Measurements from ENCODE around the gene PODXL2. TPM values are rescaled to one million over a fixed set of nuclear protein-coding genes. Genes with fewer than 3 reads are reported as not detected.

Gene PODXL2
- total and polyA plus RNA-seq, 8 donors: 2.9 to 18.0 (median 14.5) TPM

- Histone ChIP-seq H3K4me3 (no peak overlapping the region), H3K27ac (no peak overlapping the region), H3K9me3 (no peaks in the 10 kb centered on the region), H3K27me3 (no peaks in the 10 kb centered on the region), H3K36me3 (no peaks in the 10 kb centered on the region), H3K4me1 (no peaks in the 10 kb centered on the region)
- intact Hi-C loops (cut with DNase I): no loop called here
- DNase-seq (no peak), ATAC-seq (no peak)
- no peak for TF ChIP-seq CTCF (IDR thresholded peaks at IDR 0.05)
Observed at GRCh38 chr3:127662001-127662469, 33.0 kb downstream of the PODXL2 start.

- intact Hi-C loops (cut with DNase I): no loop called here
- DNase-seq: no peak
- no peak overlapping the region for H3K27ac ChIP-seq
- no peaks in the 10 kb centered on the region for H3K4me1 ChIP-seq
- H3K27me3 ChIP-seq: no peaks in the 10 kb centered on the region
- no peak for ATAC-seq
- H3K9me3 ChIP-seq: no peaks in the 10 kb centered on the region
- TF ChIP-seq CTCF (IDR thresholded peaks at IDR 0.05): no peak
- no peaks in the 10 kb centered on the region for H3K36me3 ChIP-seq
- H3K4me3 ChIP-seq: no peak overlapping the region
Observed at GRCh38 chr3:127663151-127663550, 34.2 kb downstream of the PODXL2 start.

DNA sequence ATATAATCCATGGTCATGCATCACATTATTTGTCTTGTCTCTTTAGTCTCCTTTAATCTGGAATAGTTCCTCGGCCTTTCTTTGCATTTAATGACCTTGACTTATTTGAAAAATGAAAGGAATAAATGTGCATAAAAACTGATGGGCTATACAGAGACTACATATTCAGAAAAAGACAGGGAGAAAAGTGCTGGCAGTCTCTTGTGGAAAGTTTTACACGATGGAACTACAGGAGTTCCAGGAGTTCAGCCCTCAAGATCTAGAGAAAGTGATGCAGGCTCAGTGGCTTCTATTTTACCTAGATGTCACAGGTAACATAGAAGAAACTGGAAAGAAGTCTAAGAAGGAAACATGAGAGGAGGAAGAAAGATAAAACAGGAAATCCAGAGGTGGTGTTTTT, 36.2 kb downstream of the PODXL2 start:
- H3K27ac ChIP-seq: no peak overlapping the region
- H3K4me1 ChIP-seq: no peaks in the 10 kb centered on the region
- TF ChIP-seq CTCF (IDR thresholded peaks at IDR 0.05): no peak
- H3K27me3 ChIP-seq: no peaks in the 10 kb centered on the region
- DNase-seq (no peak), ATAC-seq (no peak)
- no peaks in the 10 kb centered on the region for H3K9me3 ChIP-seq
- intact Hi-C loops (cut with DNase I): no loop called here
- H3K4me3 ChIP-seq: no peak overlapping the region
- H3K36me3 ChIP-seq: no peaks in the 10 kb centered on the region

DNA sequence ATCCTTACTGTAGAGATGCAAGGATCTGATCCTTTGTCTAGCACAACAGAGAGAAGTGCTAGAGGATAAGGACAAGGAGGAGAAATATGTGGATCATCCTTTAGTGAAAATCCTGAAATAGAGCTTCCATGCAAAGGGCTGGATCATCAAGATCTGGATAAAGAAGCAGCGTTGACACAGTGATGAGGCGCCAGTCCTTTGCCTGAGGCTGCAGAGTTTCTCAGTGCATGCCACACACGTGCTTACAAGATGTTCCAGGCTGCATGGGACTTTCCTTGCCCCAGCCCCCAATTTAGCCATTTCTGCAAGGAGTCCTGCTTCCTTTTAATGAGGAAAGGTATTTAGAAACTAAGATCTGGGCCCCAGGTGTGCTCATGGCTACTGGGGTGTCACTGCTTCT, 36.6 kb downstream of the PODXL2 start:
- no peaks in the 10 kb centered on the region for H3K9me3 ChIP-seq
- DNase-seq (no peak), ATAC-seq (no peak)
- intact Hi-C loops (cut with DNase I): no loop called here
- H3K4me1 ChIP-seq: no peaks in the 10 kb centered on the region
- H3K27ac ChIP-seq: no peak overlapping the region
- H3K4me3 ChIP-seq: no peak overlapping the region
- H3K27me3 ChIP-seq: no peaks in the 10 kb centered on the region
- no peaks in the 10 kb centered on the region for H3K36me3 ChIP-seq
- TF ChIP-seq CTCF (IDR thresholded peaks at IDR 0.05): no peak

GRCh38 chr3:127666676-127667075, 37.7 kb downstream of the PODXL2 start:
- no peak for TF ChIP-seq CTCF (IDR thresholded peaks at IDR 0.05)
- Histone ChIP-seq H3K27ac (no peak overlapping the region), H3K4me3 (no peak overlapping the region), H3K36me3 (no peaks in the 10 kb centered on the region), H3K9me3 (no peaks in the 10 kb centered on the region), H3K27me3 (no peaks in the 10 kb centered on the region), H3K4me1 (peaks cover 0 to 4% of the 10 kb centered on the region in 2 donors)
- ATAC-seq: no peak
- DNase-seq: no peak
- intact Hi-C loops (cut with DNase I): no loop called here

Data from left lung (tissue), 10 donors.